Activated CD4-positive, alpha-beta T cell treated with anti-CD3 and anti-CD28 coated beads, Interleukin-2, amount 10 ng/mL, durations not matched to agents 24 days and 14 days (primary cell): ENCODE measurements around the gene SLC25A46. TPM values are rescaled to one million over a fixed set of nuclear protein-coding genes. Genes with fewer than 3 reads are reported as not detected.
"Not testable (repeated sequence)": the region's sequence is repeated elsewhere in the genome, so short reads cannot be mapped to it uniquely, and the experiment has no call there.

Source experiments
- DNase-seq: peaks from one replicate; pipeline ENCODE4 v3.0.0; 2022
- H3K27ac Mint-ChIP-seq: one replicate; pipeline ENCODE4 v1.8.0; 2022; ENCODE audit warnings: mild to moderate bottlenecking, mixed read lengths
- H3K27me3 Mint-ChIP-seq: one replicate; pipeline ENCODE4 v1.8.0; 2022; ENCODE audit warnings: mixed read lengths
- H3K36me3 Mint-ChIP-seq: one replicate; pipeline ENCODE4 v1.8.0; 2022; ENCODE audit warnings: low read depth, mild to moderate bottlenecking, mixed read lengths
- H3K4me1 Mint-ChIP-seq: one replicate; pipeline ENCODE4 v1.8.0; 2021; ENCODE audit warnings: mixed read lengths
- H3K4me3 Mint-ChIP-seq: one replicate; pipeline ENCODE4 v1.8.0; 2022; ENCODE audit warnings: mild to moderate bottlenecking, moderate library complexity, mixed read lengths
- H3K9me3 Mint-ChIP-seq: one replicate; pipeline ENCODE4 v1.8.0; 2021; ENCODE audit warnings: mixed read lengths
- intact Hi-C: fragments of 100-400 bp; cut with micrococcal nuclease; formaldehyde crosslinking; loops from one replicate; pipeline ENCODE4 v1.15.1; 2023
- total RNA-seq: library from RNA; stranded (reverse); gene quantifications from 2 replicates; pipeline ENCODE4 v1.2.3, GENCODE V29; 2022

Gene SLC25A46
- total RNA-seq, 1 donor from 2014 or later = 47.0 TPM

DNA sequence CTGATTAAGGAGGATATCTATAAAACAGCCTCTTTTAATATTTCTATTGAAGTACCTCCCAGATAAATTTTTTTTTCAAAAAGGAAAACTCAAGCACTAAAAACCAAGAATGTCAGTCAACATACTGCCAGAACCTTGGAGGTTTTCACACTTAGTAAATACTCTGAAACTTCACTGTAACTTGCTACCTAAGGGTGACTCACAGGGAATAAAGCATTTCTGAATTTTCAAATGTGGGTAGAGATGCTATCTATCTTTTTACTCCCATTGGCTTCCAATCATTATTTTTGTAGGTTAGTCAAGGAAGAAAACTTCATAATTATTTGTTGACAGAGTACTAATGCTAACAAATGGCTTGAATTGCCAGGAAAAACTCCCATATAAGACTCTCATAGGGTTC lies 46.1 kb downstream of the SLC25A46 start:
- intact Hi-C loops = no loop called here
- Mint-ChIP-seq H3K27me3 (no peaks in the 10 kb centered on the region), H3K9me3 (peaks cover 3% of the 10 kb centered on the region), H3K4me1 (no peaks in the 10 kb centered on the region), H3K27ac (no peak overlapping the region), H3K36me3 (no peaks in the 10 kb centered on the region), H3K4me3 (no peak overlapping the region)
- no peak for DNase-seq

DNA sequence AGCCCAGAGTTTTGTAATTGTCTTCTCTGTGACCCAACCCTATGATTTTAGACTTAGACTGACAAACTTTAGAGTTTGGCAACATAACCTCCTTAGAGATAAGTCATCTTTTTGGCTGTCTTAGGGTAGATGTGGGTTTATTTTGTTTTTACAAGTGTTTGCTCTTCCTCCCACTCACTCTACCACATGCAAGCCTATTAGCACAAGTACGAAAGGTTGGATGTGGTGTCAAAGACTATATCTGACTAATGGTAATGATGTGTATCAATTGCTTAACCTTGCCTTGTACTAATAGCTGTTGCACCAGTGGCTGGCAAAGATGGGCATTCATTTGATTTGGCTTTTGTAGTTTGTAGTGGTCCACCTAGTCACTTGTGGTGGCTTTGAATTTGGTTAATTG lies 46.5 kb downstream of the SLC25A46 start:
- H3K9me3 Mint-ChIP-seq = no peaks in the 10 kb centered on the region
- H3K4me1 Mint-ChIP-seq = no peaks in the 10 kb centered on the region
- no peak for DNase-seq
- intact Hi-C loops = no loop called here
- no peak overlapping the region for H3K4me3 Mint-ChIP-seq
- H3K27ac Mint-ChIP-seq = no peak overlapping the region
- H3K36me3 Mint-ChIP-seq = no peaks in the 10 kb centered on the region
- no peaks in the 10 kb centered on the region for H3K27me3 Mint-ChIP-seq

DNA sequence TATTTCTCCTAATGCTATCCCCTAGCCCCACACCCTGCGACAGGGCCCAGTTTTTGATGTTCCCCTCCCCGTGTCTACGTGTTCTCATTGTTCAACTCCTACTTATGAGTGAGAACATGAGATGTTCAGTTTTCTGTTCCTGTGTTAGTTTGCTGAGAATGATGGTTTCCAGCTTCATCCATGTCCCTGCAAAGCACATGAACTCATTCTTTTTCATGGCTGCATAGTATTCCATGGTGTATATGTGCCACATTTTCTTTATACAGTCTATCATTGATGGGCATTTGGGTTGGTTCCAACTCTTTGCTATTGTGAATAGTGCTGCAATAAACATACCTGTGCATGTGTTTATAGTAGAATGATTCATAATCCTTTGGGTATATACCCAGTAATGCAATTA lies 49.2 kb downstream of the SLC25A46 start:
- H3K27ac Mint-ChIP-seq, H3K36me3 Mint-ChIP-seq, H3K4me1 Mint-ChIP-seq, intact Hi-C loops, H3K9me3 Mint-ChIP-seq, H3K27me3 Mint-ChIP-seq, DNase-seq, H3K4me3 Mint-ChIP-seq: not testable (repeated sequence)

DNA sequence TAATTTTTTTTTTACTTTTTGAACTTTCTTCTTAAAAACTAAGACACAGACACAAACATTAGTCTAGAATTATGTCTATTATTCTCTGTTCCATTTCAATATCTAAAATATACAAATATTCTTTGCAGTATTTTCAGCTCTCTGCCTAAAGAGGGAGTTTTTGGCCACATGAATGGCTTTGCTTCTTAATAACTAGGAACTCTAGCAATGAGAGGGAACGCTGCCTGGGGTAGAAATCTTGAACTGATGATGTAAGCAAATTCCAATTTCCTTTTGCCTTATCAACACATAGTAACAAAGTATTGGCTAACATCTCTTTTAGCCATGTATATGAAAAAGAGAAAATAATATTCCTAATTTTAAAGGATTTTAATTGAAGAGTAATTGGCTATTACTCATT lies 51.9 kb downstream of the SLC25A46 start:
- Mint-ChIP-seq H3K27ac (no peak overlapping the region), H3K36me3 (no peaks in the 10 kb centered on the region), H3K27me3 (no peaks in the 10 kb centered on the region), H3K4me3 (no peak overlapping the region), H3K9me3 (no peaks in the 10 kb centered on the region), H3K4me1 (no peaks in the 10 kb centered on the region)
- intact Hi-C loops = no loop called here
- no peak for DNase-seq

DNA sequence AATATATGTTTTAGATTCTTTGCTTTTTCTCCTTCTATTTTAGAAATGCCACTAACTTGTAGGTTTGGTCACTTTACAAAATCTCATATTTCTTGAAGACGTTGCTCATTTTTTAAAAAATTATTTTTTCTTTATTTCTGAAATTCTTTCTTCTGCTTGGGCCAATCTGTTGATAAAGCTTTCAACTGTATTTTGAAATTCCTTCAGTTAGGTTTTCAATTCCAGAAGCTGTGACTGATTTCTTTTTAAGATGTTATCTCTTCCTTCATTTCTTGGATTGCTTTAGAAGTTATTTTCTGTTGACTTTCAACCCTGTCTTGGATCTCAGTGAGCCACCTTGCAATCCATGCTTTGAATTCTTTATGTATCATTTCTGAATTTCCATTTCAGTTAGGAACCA lies 64.2 kb downstream of the SLC25A46 start:
- H3K27ac Mint-ChIP-seq = no peak overlapping the region
- no peak for DNase-seq
- H3K4me1 Mint-ChIP-seq = no peaks in the 10 kb centered on the region
- peaks cover 19% of the 10 kb centered on the region for H3K9me3 Mint-ChIP-seq
- H3K36me3 Mint-ChIP-seq = no peaks in the 10 kb centered on the region
- no peaks in the 10 kb centered on the region for H3K27me3 Mint-ChIP-seq
- intact Hi-C loops = no loop called here
- no peak overlapping the region for H3K4me3 Mint-ChIP-seq

DNA sequence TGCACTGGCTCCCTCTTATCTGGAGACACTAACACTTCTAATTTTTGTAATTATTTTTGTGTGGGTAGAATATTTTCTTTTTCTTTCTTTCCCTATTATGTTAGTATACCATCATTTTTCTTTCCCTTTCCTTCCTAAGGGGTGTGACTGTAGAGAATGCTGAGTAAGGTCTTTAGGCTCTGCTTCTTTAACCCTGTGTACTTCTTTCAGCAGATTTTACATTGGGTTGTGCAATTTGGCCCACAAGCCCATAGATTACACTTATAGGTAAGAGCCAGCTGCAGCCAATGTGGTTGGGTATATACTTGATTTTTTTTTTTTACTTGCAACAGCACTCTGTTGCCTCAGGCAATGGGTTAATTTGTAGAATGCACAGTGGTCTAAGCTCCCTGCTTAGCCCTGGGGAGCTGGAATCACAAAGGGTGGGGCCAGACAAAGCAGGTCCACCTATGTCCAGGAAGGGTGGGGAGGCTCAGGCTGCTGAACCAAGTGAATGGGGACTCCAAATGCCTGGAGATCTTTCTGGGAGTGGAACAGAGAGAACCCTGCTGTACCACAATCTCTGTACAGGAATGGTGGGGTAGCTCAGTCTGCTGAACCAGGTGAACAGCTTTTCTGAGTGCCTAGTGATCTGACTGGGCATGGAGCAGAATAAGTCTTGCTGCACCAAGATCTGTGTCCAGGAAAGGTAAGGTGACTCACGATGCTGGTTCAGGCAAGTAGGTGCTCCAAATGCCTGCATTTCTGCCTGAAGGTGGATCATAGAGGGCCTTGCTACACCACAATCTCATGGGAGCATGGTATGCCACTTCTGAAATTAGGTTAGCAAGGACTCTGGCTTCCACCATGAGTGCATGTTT lies 64.9 kb downstream of the SLC25A46 start:
- intact Hi-C loops = no loop called here
- Mint-ChIP-seq H3K27me3 (no peaks in the 10 kb centered on the region), H3K9me3 (peaks cover 19% of the 10 kb centered on the region), H3K27ac (no peak overlapping the region), H3K36me3 (no peaks in the 10 kb centered on the region), H3K4me3 (no peak overlapping the region), H3K4me1 (no peaks in the 10 kb centered on the region)
- no peak for DNase-seq

DNA sequence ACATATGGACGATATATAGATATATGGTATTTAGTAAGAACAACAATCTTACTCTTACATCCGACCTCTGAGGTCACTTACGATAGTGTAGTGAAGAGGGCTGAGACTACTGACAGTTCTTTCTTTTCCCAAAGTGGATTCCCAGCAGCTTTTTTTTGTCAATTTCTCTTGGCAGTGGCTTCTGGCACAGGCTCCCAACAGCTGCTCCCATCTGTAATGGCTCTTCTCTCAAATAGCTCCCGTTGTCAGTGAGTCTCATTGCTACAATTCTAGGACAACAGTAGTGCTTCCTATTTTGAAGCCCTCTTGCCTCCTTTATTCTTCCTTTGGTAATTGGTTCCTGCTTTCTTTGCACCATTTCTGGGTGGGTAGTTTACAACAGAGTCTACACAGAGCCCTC lies 68.4 kb downstream of the SLC25A46 start:
- Mint-ChIP-seq H3K27me3 (no peaks in the 10 kb centered on the region), H3K4me3 (no peak overlapping the region), H3K9me3 (peaks cover 11% of the 10 kb centered on the region), H3K27ac (no peak overlapping the region), H3K4me1 (no peaks in the 10 kb centered on the region), H3K36me3 (no peaks in the 10 kb centered on the region)
- intact Hi-C loops = no loop called here
- no peak for DNase-seq

DNA sequence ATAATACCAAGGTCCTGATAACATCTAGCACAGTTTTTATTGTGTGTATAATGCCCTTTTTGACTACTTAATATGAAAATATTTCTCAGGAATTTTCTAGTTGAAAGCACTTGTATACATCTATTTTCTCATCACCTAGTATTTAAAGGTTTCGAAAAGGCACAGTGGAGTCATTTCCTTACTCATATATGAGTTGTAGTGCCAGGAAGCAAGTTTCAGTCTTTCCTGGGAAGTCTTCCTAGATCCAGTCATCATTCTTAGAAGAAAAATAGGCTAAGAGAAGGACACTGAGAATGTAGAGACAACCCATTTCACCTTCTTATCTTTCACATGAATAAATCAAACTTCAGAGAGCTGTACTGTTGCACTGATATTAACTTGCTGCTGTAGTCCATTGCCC lies 70.2 kb downstream of the SLC25A46 start:
- Mint-ChIP-seq H3K9me3 (peaks cover 10% of the 10 kb centered on the region), H3K4me1 (no peaks in the 10 kb centered on the region), H3K27ac (no peak overlapping the region)

More for the DNA sequence above, 70.2 kb downstream of the SLC25A46 start:
- intact Hi-C loops = no loop called here
- no peak for DNase-seq
- Mint-ChIP-seq H3K4me3 (no peak overlapping the region), H3K27me3 (no peaks in the 10 kb centered on the region), H3K36me3 (no peaks in the 10 kb centered on the region)

Other genes starting within 250 kb of the SLC25A46 start
- 1.6 TPM in 2 replicates for gene TMEM232, start 12.3 kb upstream of the SLC25A46 start, total RNA-seq